HCT116 (cell line): ENCODE data around the gene ZNF311. TPM values are rescaled to one million over a fixed set of nuclear protein-coding genes. Genes with fewer than 3 reads are reported as not detected.

Experiments
- ATAC-seq: fragments of 200-7000 bp; cut with Tn5 transposase; 2 replicates; pipeline ENCODE4 v1.9.1; 2020; ENCODE audit warnings: mild to moderate bottlenecking, moderate library complexity
- BruUV-seq: library from RNA; stranded (reverse); fragments of 400-500 nt; replicated peaks from 2 replicates; lab custom pipeline; 2021; lab: Mats Ljungman, UMichigan
- CTCF ChIA-PET: fragments of 300-600 bp; sonication (Branson Sonifier 250); formaldehyde crosslinking; loops from one replicate; lab custom pipeline; 2021; ENCODE audit warnings: antibody characterized with exemption; lab: Charles Lee
- POLR2A ChIA-PET: fragments of 300-600, 350-600 bp; sonication (Branson Sonifier 250); formaldehyde crosslinking; loops from one replicate; lab custom pipeline; 2021; ENCODE audit warnings: antibody characterized with exemption; lab: Charles Lee
- RAD21 ChIA-PET, 2 experiments: fragments of 300-600 bp; sonication (Branson Sonifier 250); formaldehyde crosslinking; loops; one replicate each; lab custom pipeline; 2023; ENCODE audit warnings: low total read pairs in 2 of 2; ENCODE audit not compliant: uncharacterized antibody in 2 of 2, unreplicated experiment in 2 of 2, low non-redundant PET in 1 of 2; lab: Charles Lee
- DNase-seq: peaks from one replicate; pipeline ENCODE4 v3.0.0-alpha.2; 2010; ENCODE audit warnings: low read depth, low spot score
- H2AFZ ChIP-seq: fragments of 200-600 bp; shearing (Covaris generic), sonication (generic); 2 replicates; pipeline ENCODE4 v1.6.1; 2017; ENCODE audit warnings: low read depth, mixed run types, mixed read lengths, antibody characterized with exemption, low read length; ENCODE audit not compliant: poor library complexity, severe bottlenecking
- H3K27ac ChIP-seq: 2 replicates; pipeline ENCODE4 v1.5.1; 2012; ENCODE audit warnings: low read depth, low read length
- H3K27me3 ChIP-seq: fragments of 200-600 bp; sonication (generic); 2 replicates; pipeline ENCODE4 v1.6.1; 2016; ENCODE audit warnings: mixed run types, low read length, mixed read lengths; ENCODE audit not compliant: insufficient read depth
- H3K36me3 ChIP-seq, 2 experiments: fragments of 200-500 bp in 1 of 2; fragments of 200-600 bp in 1 of 2; sonication (Bioruptor generic) in 1 of 2; sonication (generic) in 1 of 2; 2 replicates each; pipeline versions ENCODE4 v1.5.1 to v1.6.1; 2014 to 2016; ENCODE audit warnings: low read length in 2 of 2, inconsistent platforms in 1 of 2, mixed read lengths in 1 of 2, mixed run types in 1 of 2; ENCODE audit not compliant: insufficient read depth in 2 of 2, control insufficient read depth in 1 of 2
- H3K4me1 ChIP-seq, 2 experiments: fragments of 200-600 bp in 1 of 2; sonication (generic) in 1 of 2; 2 replicates each; pipeline versions ENCODE4 v1.5.1 to v1.6.1; 2012 to 2017; ENCODE audit warnings: low read length in 2 of 2, inconsistent platforms in 1 of 2, mild to moderate bottlenecking in 1 of 2, mixed read lengths in 1 of 2, mixed run types in 1 of 2, moderate library complexity in 1 of 2; ENCODE audit not compliant: insufficient read depth in 2 of 2, control insufficient read depth in 1 of 2
- H3K4me2 ChIP-seq: fragments of 200-600 bp; sonication (generic); 2 replicates; pipeline ENCODE4 v1.6.1; 2017; ENCODE audit warnings: mixed run types, low read length, mixed read lengths
- H3K4me3 ChIP-seq, 2 experiments: fragments of 200-600 bp in 1 of 2; sonication (generic) in 1 of 2; replicated peaks in 1 of 2; 2 replicates each; pipeline ENCODE4 v1.5.1; 2011 to 2016; ENCODE audit warnings: low read length in 2 of 2, control low read depth in 1 of 2, low read depth in 1 of 2, mild to moderate bottlenecking in 1 of 2, mixed read lengths in 1 of 2, mixed run types in 1 of 2
- H3K79me2 ChIP-seq: fragments of 200-600 bp; sonication (generic); 2 replicates; pipeline ENCODE4 v1.6.1; 2017; ENCODE audit warnings: mild to moderate bottlenecking, mixed run types, low read length, moderate library complexity, mixed read lengths; ENCODE audit not compliant: insufficient read depth
- H3K9ac ChIP-seq: fragments of 200-600 bp; sonication (generic); 2 replicates; pipeline ENCODE4 v1.6.1; 2016; ENCODE audit warnings: low read length, mixed read lengths
- H3K9me2 ChIP-seq: fragments of 200-600 bp; sonication (generic), shearing (Covaris generic); 2 replicates; pipeline ENCODE4 v1.6.1; 2017; ENCODE audit warnings: mixed run types, mild to moderate bottlenecking, moderate library complexity; ENCODE audit not compliant: insufficient read depth
- H3K9me3 ChIP-seq, 2 experiments: fragments of 200-500 bp in 1 of 2; fragments of 200-600 bp in 1 of 2; sonication (Bioruptor generic) in 1 of 2; sonication (generic) in 1 of 2; 2 replicates each; pipeline ENCODE4 v1.6.1; 2014 to 2017; ENCODE audit warnings: low read length in 2 of 2, mixed read lengths in 2 of 2, inconsistent platforms in 1 of 2, low read depth in 1 of 2, mild to moderate bottlenecking in 1 of 2, mixed run types in 1 of 2, moderate library complexity in 1 of 2; ENCODE audit not compliant: control insufficient read depth in 1 of 2, insufficient read depth in 1 of 2
- H4K20me1 ChIP-seq: fragments of 200-600 bp; sonication (generic), shearing (Covaris generic); 2 replicates; pipeline ENCODE4 v1.6.1; 2017; ENCODE audit warnings: mixed run types, mild to moderate bottlenecking, moderate library complexity; ENCODE audit not compliant: insufficient read depth
- CBX3 ChIP-seq: IDR thresholded peaks from 2 replicates; pipeline ENCODE4 v1.6.1; 2012; ENCODE audit warnings: low read depth
- CTCF ChIP-seq, 3 experiments: fragments of 200-600 bp in 1 of 3; sonication (generic) in 1 of 3; IDR thresholded peaks in 2 of 3; conservative IDR thresholded peaks in 1 of 3; 2 replicates each; pipeline ENCODE4 v1.5.1; 2012 to 2017; ENCODE audit warnings: low read depth in 2 of 3, low read length in 2 of 3, antibody characterized with exemption in 1 of 3, borderline replicate concordance in 1 of 3, control low read depth in 1 of 3, mild to moderate bottlenecking in 1 of 3, mixed read lengths in 1 of 3, mixed run types in 1 of 3, moderate library complexity in 1 of 3; ENCODE audit not compliant: insufficient read depth in 1 of 3
- EGR1 ChIP-seq: IDR thresholded peaks from 2 replicates; pipeline ENCODE4 v1.6.1; 2012; ENCODE audit warnings: low read depth
- ELF1 ChIP-seq: IDR thresholded peaks from 2 replicates; pipeline ENCODE4 v1.6.1; 2012; ENCODE audit warnings: low read depth, borderline replicate concordance
- FOSL1 ChIP-seq: IDR thresholded peaks from 2 replicates; pipeline ENCODE4 v1.6.1; 2012; ENCODE audit warnings: low read depth
- MAX ChIP-seq: IDR thresholded peaks from 2 replicates; pipeline ENCODE4 v1.6.1; 2012
- POLR2AphosphoS5 ChIP-seq: IDR thresholded peaks from 2 replicates; pipeline ENCODE4 v1.6.1; 2011; ENCODE audit warnings: mild to moderate bottlenecking, low read depth, low read length, moderate library complexity
- RAD21 ChIP-seq: IDR thresholded peaks from 2 replicates; pipeline ENCODE4 v1.6.1; 2012; ENCODE audit warnings: low read depth, mild to moderate bottlenecking
- REST ChIP-seq: IDR thresholded peaks from 2 replicates; pipeline ENCODE4 v1.6.1; 2012; ENCODE audit warnings: low read depth
- SIN3A ChIP-seq: IDR thresholded peaks from 2 replicates; pipeline ENCODE4 v1.6.1; 2012; ENCODE audit warnings: low read depth
- SRF ChIP-seq: IDR thresholded peaks from 2 replicates; pipeline ENCODE4 v1.6.1; 2012; ENCODE audit warnings: low read depth
- YY1 ChIP-seq: IDR thresholded peaks from 2 replicates; pipeline ENCODE4 v1.6.1; 2011; ENCODE audit warnings: low read length, low read depth, moderate library complexity, mild to moderate bottlenecking; ENCODE audit not compliant: insufficient replicate concordance; ENCODE audit errors: extremely low read depth
- ZBTB33 ChIP-seq: IDR thresholded peaks from 2 replicates; pipeline ENCODE4 v1.6.1; 2011; ENCODE audit warnings: mild to moderate bottlenecking, low read length, moderate library complexity; ENCODE audit not compliant: insufficient replicate concordance; ENCODE audit errors: extremely low read depth
- ZFX ChIP-seq: fragments of 450-650 bp; IDR thresholded peaks from 2 replicates; pipeline ENCODE4 v1.6.1; 2017
- intact Hi-C: fragments of 100-400 bp; cut with micrococcal nuclease; formaldehyde crosslinking; loops from 2 replicates; pipeline ENCODE4 v1.10.0; 2022
- total RNA-seq: library from RNA; stranded (reverse); gene quantifications from one replicate; pipeline ENCODE4 v1.2.1, GENCODE V29; 2021; ENCODE audit not compliant: unreplicated experiment
- TF ChIP-seq, protein P1 (sequence below): IDR thresholded peaks from 2 replicates; pipeline ENCODE4 v1.6.1; 2012

Gene ZNF311
- total RNA-seq, 1 experiment from 2014 or later, result not detected

DNA sequence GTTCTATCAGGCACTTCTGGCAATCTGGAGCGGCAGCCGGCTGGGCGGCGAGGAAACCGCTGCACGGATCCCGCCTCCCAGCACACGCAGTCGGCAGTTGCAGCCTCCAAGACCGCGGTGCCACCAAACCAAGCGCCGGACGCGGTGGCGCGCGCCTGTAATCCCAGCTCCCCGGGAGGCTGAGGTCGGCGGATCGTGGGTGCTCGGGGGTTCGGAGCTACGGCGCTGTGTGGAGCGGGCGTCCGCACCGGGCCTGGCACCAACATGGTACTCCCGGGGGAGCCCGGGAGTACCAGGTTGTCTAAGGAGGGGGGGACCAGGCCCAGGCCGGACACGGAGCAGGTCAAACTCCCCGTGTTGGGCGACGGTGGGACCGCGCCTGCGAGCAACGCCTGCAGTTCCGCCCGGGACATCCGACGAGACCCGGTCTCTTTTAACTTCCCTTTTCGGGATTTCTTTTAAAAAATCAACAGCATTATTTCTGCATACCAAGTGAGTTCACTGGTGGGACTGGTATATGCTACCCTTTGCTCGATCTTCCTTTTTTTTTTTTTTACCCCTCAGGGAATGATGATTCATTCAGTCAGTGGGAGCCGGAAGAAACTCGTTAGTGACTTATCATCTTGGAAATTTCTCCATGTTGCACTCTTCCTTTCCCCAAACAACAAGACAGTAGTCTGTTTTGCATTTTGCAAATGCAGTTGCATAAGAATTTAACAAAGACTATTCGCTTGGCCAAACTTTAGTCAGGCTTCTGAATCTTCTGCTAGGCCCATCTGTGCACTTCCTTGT lies 27.6 kb downstream of the ZNF311 start:
- Histone ChIP-seq H3K36me3 (no peaks in the 10 kb centered on the region), H3K4me2 (no peak overlapping the region), H3K4me1 (peaks cover 21 to 35% of the 10 kb centered on the region in 2 experiments), H3K9me2 (no peaks in the 10 kb centered on the region), H3K27ac (no peak overlapping the region), H2AFZ (no peak overlapping the region), H3K9ac (no peak overlapping the region), H4K20me1 (no peaks in the 10 kb centered on the region), H3K27me3 (no peaks in the 10 kb centered on the region), H3K79me2 (no peaks in the 10 kb centered on the region), H3K9me3 (no peaks in the 10 kb centered on the region), H3K4me3 (no peak overlapping the region)
- ChIA-PET POLR2A (no interaction called here), RAD21 (no interaction called here), CTCF (no interaction called here)
- no TSS peak for BruUV-seq
- ATAC-seq, result no peak
- TF ChIP-seq SIN3A (no peak), CTCF (IDR thresholded peaks at IDR 0.05 in 2 of 3, conservative IDR thresholded peaks at IDR 0.05 in 1 of 3; ENCODE audit: borderline replicate concordance in 1 of 3, insufficient read depth in 1 of 3, low read depth in 2 of 3, low read length in 2 of 3) (no peak), REST (no peak), ELF1 (no peak), FOSL1 (no peak), RAD21 (no peak), YY1 (no peak), EGR1 (no peak), ZBTB33 (no peak), CBX3 (no peak), ZFX (no peak), MAX (no peak), POLR2AphosphoS5 (no peak), SRF (no peak)
- TF ChIP-seq, protein P1, sequence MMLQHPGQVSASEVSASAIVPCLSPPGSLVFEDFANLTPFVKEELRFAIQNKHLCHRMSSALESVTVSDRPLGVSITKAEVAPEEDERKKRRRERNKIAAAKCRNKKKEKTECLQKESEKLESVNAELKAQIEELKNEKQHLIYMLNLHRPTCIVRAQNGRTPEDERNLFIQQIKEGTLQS, result no peak
- no peak for DNase-seq
- intact Hi-C loops, result no loop called here
